PFSK-1 (cell line): ENCODE results near the gene DKK2.

ENCODE experiments used
- FOXP2 ChIP-seq: optimal IDR thresholded peaks from 2 replicates; pipeline ENCODE3; 2011; ENCODE audit warnings: borderline replicate concordance, control low read depth, inconsistent platforms; ENCODE audit not compliant: insufficient read depth; ENCODE audit errors: extremely low read length, extremely low read depth
- POLR2AphosphoS5 ChIP-seq: IDR thresholded peaks from 2 replicates; pipeline ENCODE4 v1.6.1; 2012; ENCODE audit warnings: low read depth, mild to moderate bottlenecking, control low read depth, low read length, moderate library complexity
- REST ChIP-seq, 2 experiments: IDR thresholded peaks; 2 replicates each; pipeline versions ENCODE4 v1.6.1 to v1.8.0; 2011 to 2012; ENCODE audit warnings: low read depth in 2 of 2, low read length in 2 of 2, control low read depth in 1 of 2, inconsistent platforms in 1 of 2, mild to moderate bottlenecking in 1 of 2, moderate library complexity in 1 of 2; ENCODE audit not compliant: insufficient read depth in 1 of 2
- SIN3A ChIP-seq: IDR thresholded peaks from 2 replicates; pipeline ENCODE4 v1.6.1; 2012; ENCODE audit warnings: mild to moderate bottlenecking, low read length, moderate library complexity, borderline replicate concordance; ENCODE audit not compliant: insufficient read depth
- TAF1 ChIP-seq: IDR thresholded peaks from 2 replicates; pipeline ENCODE4 v1.6.1; 2012; ENCODE audit warnings: low read length, control low read depth, borderline replicate concordance; ENCODE audit not compliant: insufficient read depth

Gene DKK2

GRCh38 chr4:106875340-106875739 is 160.8 kb downstream of the DKK2 start:
- no peak for TF ChIP-seq SIN3A
- no peak for TF ChIP-seq TAF1
- no peak for TF ChIP-seq REST (IDR thresholded peaks at IDR 0.05; ENCODE audit: insufficient read depth in 1 of 2, low read depth in 2 of 2, low read length in 2 of 2)
- no peak for TF ChIP-seq POLR2AphosphoS5
- no peak for TF ChIP-seq FOXP2
